ENCODE data around the gene SIM1. TPM values are rescaled to one million over a fixed set of nuclear protein-coding genes. Genes with fewer than 3 reads are reported as not detected.

The SIM1 gene
- total RNA-seq, 1 experiment from 2014 or later, result 0.13 TPM

- no TSS peak for BruUV-seq (replicated peaks)
- peak; percentile 34 to 41 for DNase-seq
- no peaks in the 10 kb centered on the region for H3K36me3 ChIP-seq (ENCODE audit: low read depth)
- H3F3A ChIP-seq (ENCODE audit: insufficient read depth, low read depth), result no peaks in the 10 kb centered on the region
- intact Hi-C loops (cut with micrococcal nuclease; ENCODE audit: unreplicated experiment), result loop anchor here (5.0 to 10.0 kb wide), 3 partner anchors 125 to 248 kb away; no protein-coding TSS in a partner anchor
- ChIA-PET CTCF (no interaction called here), POLR2A (ENCODE audit: unreplicated experiment) (no interaction called here)
- no peak overlapping the region for H3K27ac ChIP-seq
- H3K4me1 ChIP-seq (replicated peaks; ENCODE audit: insufficient read depth), result no peaks in the 10 kb centered on the region
- TF ChIP-seq CTCF (conservative IDR thresholded peaks at IDR 0.05), result 0 out of 2 replicates have a peak, but pooled peaks have one; percentile 21
- no peak for TF ChIP-seq EZH2 (IDR thresholded peaks at IDR 0.05; ENCODE audit: low read depth)
- H2AFZ ChIP-seq, result no peak overlapping the region
- H3K27me3 ChIP-seq (ENCODE audit: insufficient read depth, low read depth), result no peaks in the 10 kb centered on the region
- no peaks in the 10 kb centered on the region for H3K9me2 ChIP-seq (ENCODE audit: insufficient read depth)
- no peaks in the 10 kb centered on the region for H3K9me3 ChIP-seq (ENCODE audit: insufficient read depth, low read depth)
- peak overlapping the region; percentile 29; the same call in 1 of the 2 replicates for H3K4me2 ChIP-seq
- H4K20me1 ChIP-seq (ENCODE audit: insufficient read depth), result no peaks in the 10 kb centered on the region
- no peak overlapping the region for H3K4me3 ChIP-seq
- no peaks in the 10 kb centered on the region for H3K79me2 ChIP-seq (ENCODE audit: low read depth)
These were observed 8.0 kb upstream of the SIM1 start for GRCh38 chr6:100472674-100473073.

DNA sequence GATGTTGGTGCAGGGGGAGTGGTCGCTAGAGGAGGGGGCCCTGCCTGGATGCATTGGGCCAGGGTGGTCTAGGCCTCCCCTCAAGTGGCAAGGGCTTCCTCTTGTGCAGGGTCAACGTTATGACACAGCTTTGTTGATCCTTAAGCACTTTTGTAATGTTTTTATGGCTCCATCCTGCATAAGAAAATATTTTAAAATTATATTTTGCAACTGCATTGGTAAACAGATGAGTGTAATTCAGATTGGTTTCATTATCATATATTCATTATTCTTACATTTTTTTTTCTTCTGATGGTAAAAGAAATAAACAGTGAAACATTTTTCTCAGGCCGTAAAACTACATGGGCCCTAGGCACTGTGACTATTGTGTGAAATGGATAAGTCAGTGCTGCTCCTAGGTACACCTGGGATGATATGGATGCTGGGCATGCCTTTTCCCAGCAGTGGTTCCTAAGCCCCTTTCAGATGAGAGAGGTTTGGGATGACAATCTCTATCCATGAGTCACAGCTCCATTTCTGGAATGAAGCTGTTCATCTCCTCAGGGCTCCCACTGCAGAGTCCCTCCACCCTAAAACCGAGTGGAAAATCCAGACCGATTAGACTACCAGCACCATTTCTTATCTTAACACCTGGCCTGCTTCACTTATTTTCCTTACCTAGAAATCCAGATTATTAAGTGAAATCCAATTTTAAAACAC is 5.8 kb upstream of the SIM1 start:
- Histone ChIP-seq H3K4me2 (no peak overlapping the region), H3K36me3 (ENCODE audit: low read depth) (no peaks in the 10 kb centered on the region), H2AFZ (no peak overlapping the region), H3F3A (ENCODE audit: insufficient read depth, low read depth) (no peaks in the 10 kb centered on the region), H3K4me1 (replicated peaks; ENCODE audit: insufficient read depth) (no peaks in the 10 kb centered on the region), H3K79me2 (ENCODE audit: low read depth) (no peaks in the 10 kb centered on the region), H3K9me2 (ENCODE audit: insufficient read depth) (no peaks in the 10 kb centered on the region), H3K27ac (no peak overlapping the region), H3K9me3 (ENCODE audit: insufficient read depth, low read depth) (no peaks in the 10 kb centered on the region), H4K20me1 (ENCODE audit: insufficient read depth) (no peaks in the 10 kb centered on the region), H3K4me3 (no peak overlapping the region), H3K27me3 (ENCODE audit: insufficient read depth, low read depth) (no peaks in the 10 kb centered on the region)
- CTCF ChIA-PET, result interaction anchor here (0.6 kb wide), 1 partner anchor 26 kb away, joined by 4 read pairs; no protein-coding TSS in a partner anchor
- intact Hi-C loops (cut with micrococcal nuclease; ENCODE audit: unreplicated experiment), result loop anchor here (5.0 to 10.0 kb wide), 3 partner anchors 123 to 246 kb away; no protein-coding TSS in a partner anchor
- POLR2A ChIA-PET (ENCODE audit: unreplicated experiment), result no interaction called here
- DNase-seq, result no peak
- no TSS peak for BruUV-seq (replicated peaks)
- TF ChIP-seq EZH2 (IDR thresholded peaks at IDR 0.05; ENCODE audit: low read depth) (no peak), CTCF (conservative IDR thresholded peaks at IDR 0.05) (no peak)

GRCh38 chr6:100469101-100469859 is 4.6 kb upstream of the SIM1 start:
- CTCF ChIA-PET, result no interaction called here
- POLR2A ChIA-PET (ENCODE audit: unreplicated experiment), result no interaction called here
- Histone ChIP-seq H3K4me2 (no peak overlapping the region), H3K4me3 (no peak overlapping the region), H3K9me2 (ENCODE audit: insufficient read depth) (no peaks in the 10 kb centered on the region), H2AFZ (no peak overlapping the region), H3K9me3 (ENCODE audit: insufficient read depth, low read depth) (no peaks in the 10 kb centered on the region), H3F3A (ENCODE audit: insufficient read depth, low read depth) (no peaks in the 10 kb centered on the region), H4K20me1 (ENCODE audit: insufficient read depth) (no peaks in the 10 kb centered on the region), H3K79me2 (ENCODE audit: low read depth) (no peaks in the 10 kb centered on the region), H3K4me1 (replicated peaks; ENCODE audit: insufficient read depth) (no peaks in the 10 kb centered on the region), H3K27ac (no peak overlapping the region), H3K27me3 (ENCODE audit: insufficient read depth, low read depth) (no peaks in the 10 kb centered on the region), H3K36me3 (ENCODE audit: low read depth) (no peaks in the 10 kb centered on the region)
- no TSS peak for BruUV-seq (replicated peaks)
- intact Hi-C loops (cut with micrococcal nuclease; ENCODE audit: unreplicated experiment), result no loop called here
- no peak for TF ChIP-seq CTCF (conservative IDR thresholded peaks at IDR 0.05)
- TF ChIP-seq EZH2 (IDR thresholded peaks at IDR 0.05; ENCODE audit: low read depth), result no peak
- no peak for DNase-seq
